ENCODE measurements around the gene TSPAN4. TPM values are rescaled to one million over a fixed set of nuclear protein-coding genes. Genes with fewer than 3 reads are reported as not detected.

TSPAN4 gene
- total RNA-seq, 1 experiment from 2014 or later, result 43.6 TPM

DNA sequence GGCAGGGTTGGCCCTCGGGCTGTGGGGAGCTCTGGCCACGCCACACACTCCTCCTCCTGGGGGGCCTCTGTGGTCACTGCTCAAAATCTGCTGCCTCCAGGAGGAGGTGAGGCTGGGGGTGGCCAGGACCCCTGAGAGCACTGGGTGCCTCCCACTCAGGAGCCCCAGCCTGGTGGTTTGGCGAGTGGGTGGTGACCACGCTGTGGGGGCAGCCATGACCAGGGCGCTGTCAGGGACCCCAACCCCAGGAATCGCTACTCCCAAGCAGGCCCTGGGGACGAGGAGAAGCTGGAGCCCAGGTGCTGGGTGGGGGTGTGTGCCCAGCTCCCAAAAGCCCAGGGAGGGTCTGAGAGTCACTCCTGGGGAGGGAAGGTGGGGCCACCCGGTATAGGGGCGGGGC is 30.1 kb downstream of the TSPAN4 start:
- no peak overlapping the region for H3K27ac ChIP-seq
- no peaks in the 10 kb centered on the region for H3K27me3 ChIP-seq (ENCODE audit: insufficient read depth, low read depth)
- no peak for TF ChIP-seq EZH2 (IDR thresholded peaks at IDR 0.05; ENCODE audit: low read depth)
- TF ChIP-seq, protein P1, sequence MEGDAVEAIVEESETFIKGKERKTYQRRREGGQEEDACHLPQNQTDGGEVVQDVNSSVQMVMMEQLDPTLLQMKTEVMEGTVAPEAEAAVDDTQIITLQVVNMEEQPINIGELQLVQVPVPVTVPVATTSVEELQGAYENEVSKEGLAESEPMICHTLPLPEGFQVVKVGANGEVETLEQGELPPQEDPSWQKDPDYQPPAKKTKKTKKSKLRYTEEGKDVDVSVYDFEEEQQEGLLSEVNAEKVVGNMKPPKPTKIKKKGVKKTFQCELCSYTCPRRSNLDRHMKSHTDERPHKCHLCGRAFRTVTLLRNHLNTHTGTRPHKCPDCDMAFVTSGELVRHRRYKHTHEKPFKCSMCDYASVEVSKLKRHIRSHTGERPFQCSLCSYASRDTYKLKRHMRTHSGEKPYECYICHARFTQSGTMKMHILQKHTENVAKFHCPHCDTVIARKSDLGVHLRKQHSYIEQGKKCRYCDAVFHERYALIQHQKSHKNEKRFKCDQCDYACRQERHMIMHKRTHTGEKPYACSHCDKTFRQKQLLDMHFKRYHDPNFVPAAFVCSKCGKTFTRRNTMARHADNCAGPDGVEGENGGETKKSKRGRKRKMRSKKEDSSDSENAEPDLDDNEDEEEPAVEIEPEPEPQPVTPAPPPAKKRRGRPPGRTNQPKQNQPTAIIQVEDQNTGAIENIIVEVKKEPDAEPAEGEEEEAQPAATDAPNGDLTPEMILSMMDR (conservative IDR thresholded peaks at IDR 0.05), result no peak
- H3K4me1 ChIP-seq (replicated peaks; ENCODE audit: insufficient read depth), result no peaks in the 10 kb centered on the region
- no peaks in the 10 kb centered on the region for H3K79me2 ChIP-seq (ENCODE audit: low read depth)
- CTCF ChIA-PET, result no interaction called here
- H3K9me3 ChIP-seq (ENCODE audit: insufficient read depth, low read depth), result no peaks in the 10 kb centered on the region
- no peak overlapping the region for H2AFZ ChIP-seq
- no peak overlapping the region for H3K4me2 ChIP-seq
- H3K4me3 ChIP-seq, result no peak overlapping the region
- no TSS peak for BruUV-seq (replicated peaks)
- POLR2A ChIA-PET (ENCODE audit: unreplicated experiment), result no interaction called here
- no peaks in the 10 kb centered on the region for H3K36me3 ChIP-seq (ENCODE audit: low read depth)
- H4K20me1 ChIP-seq (ENCODE audit: insufficient read depth), result peaks cover under 1% of the 10 kb centered on the region
- no peak for DNase-seq
- no peaks in the 10 kb centered on the region for H3K9me2 ChIP-seq (ENCODE audit: insufficient read depth)
- peaks cover under 1% of the 10 kb centered on the region; the same call in 1 of the 2 replicates for H3F3A ChIP-seq (ENCODE audit: insufficient read depth, low read depth)
- intact Hi-C loops (cut with micrococcal nuclease; ENCODE audit: unreplicated experiment), result no loop called here

DNA sequence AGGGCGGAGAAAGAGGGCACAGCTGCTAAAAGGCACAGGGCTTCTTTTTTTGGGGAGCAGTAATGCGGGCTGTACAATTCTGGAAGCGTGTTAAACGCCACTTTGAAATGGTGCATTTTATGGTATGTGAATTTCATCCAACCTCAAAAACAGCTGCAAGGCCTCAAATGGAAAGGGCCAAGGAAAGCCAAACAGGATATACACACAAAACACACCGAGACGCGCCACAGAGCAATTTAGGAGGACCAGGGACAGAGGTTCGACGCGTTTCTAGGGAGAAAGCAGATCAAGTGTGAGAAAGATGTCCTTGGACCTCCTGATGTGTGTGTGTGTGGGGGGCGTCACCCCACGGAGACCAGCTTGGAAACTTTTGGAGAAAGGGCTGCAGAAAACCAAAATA is 31.1 kb downstream of the TSPAN4 start:
- H3K9me3 ChIP-seq (ENCODE audit: insufficient read depth, low read depth), result no peaks in the 10 kb centered on the region
- H3K79me2 ChIP-seq (ENCODE audit: low read depth), result no peaks in the 10 kb centered on the region
- peaks cover 2% of the 10 kb centered on the region for H4K20me1 ChIP-seq (ENCODE audit: insufficient read depth)
- ChIA-PET POLR2A (ENCODE audit: unreplicated experiment) (no interaction called here), CTCF (no interaction called here)
- H3F3A ChIP-seq (ENCODE audit: insufficient read depth, low read depth), result peaks cover 6% of the 10 kb centered on the region; the same call in 1 of the 2 replicates
- H3K36me3 ChIP-seq (ENCODE audit: low read depth), result no peaks in the 10 kb centered on the region
- intact Hi-C loops (cut with micrococcal nuclease; ENCODE audit: unreplicated experiment), result no loop called here
- H3K4me1 ChIP-seq (replicated peaks; ENCODE audit: insufficient read depth), result no peaks in the 10 kb centered on the region
- no peak overlapping the region for H3K27ac ChIP-seq
- no peaks in the 10 kb centered on the region for H3K27me3 ChIP-seq (ENCODE audit: insufficient read depth, low read depth)
- no peak overlapping the region for H3K4me2 ChIP-seq
- DNase-seq, result no peak
- no peak overlapping the region for H2AFZ ChIP-seq
- BruUV-seq (replicated peaks), result no TSS peak
- TF ChIP-seq, protein P1 (conservative IDR thresholded peaks at IDR 0.05), result no peak
- no peak for TF ChIP-seq EZH2 (IDR thresholded peaks at IDR 0.05; ENCODE audit: low read depth)
- H3K4me3 ChIP-seq, result no peak overlapping the region
- H3K9me2 ChIP-seq (ENCODE audit: insufficient read depth), result no peaks in the 10 kb centered on the region

DNA sequence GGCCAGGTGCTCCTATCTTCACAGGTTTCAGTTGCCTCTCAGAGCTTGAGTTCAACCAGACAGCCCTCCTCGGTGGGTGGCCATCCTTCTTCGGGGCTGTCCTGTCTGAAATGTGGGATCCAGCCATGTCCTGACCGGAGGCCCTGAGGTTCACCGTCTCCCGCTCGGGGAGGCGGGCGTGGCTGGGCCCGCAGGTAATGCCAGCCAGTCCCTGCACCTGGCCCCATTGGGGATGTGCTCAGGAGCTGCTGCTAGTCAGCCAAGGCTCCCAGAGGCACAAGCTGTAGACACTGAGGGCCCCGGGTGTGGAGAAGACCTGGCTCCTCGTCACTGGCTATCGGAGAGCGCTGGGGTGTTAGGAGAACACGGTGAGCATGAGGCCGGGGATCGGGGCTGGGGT is 32.6 kb downstream of the TSPAN4 start:
- TF ChIP-seq, protein P1 (conservative IDR thresholded peaks at IDR 0.05), result no peak
- TF ChIP-seq EZH2 (IDR thresholded peaks at IDR 0.05; ENCODE audit: low read depth), result no peak
- no peak overlapping the region for H2AFZ ChIP-seq
- no peak overlapping the region for H3K4me2 ChIP-seq
- CTCF ChIA-PET, result no interaction called here
- DNase-seq, result no peak
- H3K9me2 ChIP-seq (ENCODE audit: insufficient read depth), result no peaks in the 10 kb centered on the region
- no TSS peak for BruUV-seq (replicated peaks)
- POLR2A ChIA-PET (ENCODE audit: unreplicated experiment), result no interaction called here
- H3F3A ChIP-seq (ENCODE audit: insufficient read depth, low read depth), result peaks cover 6% of the 10 kb centered on the region; the same call in 1 of the 2 replicates
- H3K79me2 ChIP-seq (ENCODE audit: low read depth), result no peaks in the 10 kb centered on the region
- peaks cover 2% of the 10 kb centered on the region for H4K20me1 ChIP-seq (ENCODE audit: insufficient read depth)
- no peak overlapping the region for H3K27ac ChIP-seq
- intact Hi-C loops (cut with micrococcal nuclease; ENCODE audit: unreplicated experiment), result no loop called here
- no peaks in the 10 kb centered on the region for H3K36me3 ChIP-seq (ENCODE audit: low read depth)
- no peaks in the 10 kb centered on the region for H3K27me3 ChIP-seq (ENCODE audit: insufficient read depth, low read depth)
- H3K4me1 ChIP-seq (replicated peaks; ENCODE audit: insufficient read depth), result no peaks in the 10 kb centered on the region
- H3K4me3 ChIP-seq, result no peak overlapping the region
- H3K9me3 ChIP-seq (ENCODE audit: insufficient read depth, low read depth), result no peaks in the 10 kb centered on the region

Data from PC-9 (cell line).